HG02798 (cell line): Measurements from ENCODE around the gene WNK2.

Experiments used
- ATAC-seq: cut with Tn5 transposase; IDR thresholded peaks from one replicate; pipeline ENCODE4 v1.9.1; 2021; ENCODE audit warnings: mild to moderate bottlenecking; ENCODE audit not compliant: unreplicated experiment, poor library complexity

The WNK2 gene

GRCh38 chr9:93301291-93301811 lies 117.4 kb downstream of the WNK2 start:
- no peak for ATAC-seq

- no peak for ATAC-seq
Measured at GRCh38 chr9:93301911-93302541, 118.1 kb downstream of the WNK2 start.

DNA sequence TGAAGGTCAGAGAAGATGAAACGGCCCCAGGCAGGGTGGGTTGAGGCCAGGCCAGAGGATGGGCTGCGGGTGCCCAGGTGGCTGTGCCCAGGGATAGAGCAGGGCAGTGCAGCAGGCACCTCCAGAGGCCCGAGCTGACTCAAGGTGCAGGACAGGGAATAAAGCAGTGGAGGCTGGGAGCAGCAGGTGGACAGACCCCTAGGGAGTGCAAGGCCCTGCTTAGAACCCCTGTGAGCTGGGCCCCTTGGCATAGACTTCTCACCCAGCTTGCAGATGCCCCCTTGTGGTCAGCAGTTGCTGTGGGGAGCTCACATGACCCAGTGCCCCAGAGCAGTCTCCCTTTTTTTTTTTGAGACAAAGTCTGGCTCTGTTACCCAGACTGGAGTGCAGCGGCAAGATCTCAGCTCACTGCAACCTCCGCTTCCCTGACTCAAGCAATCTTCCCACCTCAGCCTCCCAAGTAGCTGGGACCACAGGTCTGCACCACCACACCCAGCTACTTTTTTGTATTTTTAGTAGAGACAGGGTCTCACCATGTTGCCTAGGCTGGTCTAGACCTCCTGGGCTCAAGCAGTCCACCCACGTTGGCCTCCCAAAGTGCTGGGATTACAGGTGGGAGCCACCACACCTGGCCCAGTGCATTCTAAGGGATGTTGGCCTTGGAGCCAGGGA lies 118.8 kb downstream of the WNK2 start:
- no peak for ATAC-seq

DNA sequence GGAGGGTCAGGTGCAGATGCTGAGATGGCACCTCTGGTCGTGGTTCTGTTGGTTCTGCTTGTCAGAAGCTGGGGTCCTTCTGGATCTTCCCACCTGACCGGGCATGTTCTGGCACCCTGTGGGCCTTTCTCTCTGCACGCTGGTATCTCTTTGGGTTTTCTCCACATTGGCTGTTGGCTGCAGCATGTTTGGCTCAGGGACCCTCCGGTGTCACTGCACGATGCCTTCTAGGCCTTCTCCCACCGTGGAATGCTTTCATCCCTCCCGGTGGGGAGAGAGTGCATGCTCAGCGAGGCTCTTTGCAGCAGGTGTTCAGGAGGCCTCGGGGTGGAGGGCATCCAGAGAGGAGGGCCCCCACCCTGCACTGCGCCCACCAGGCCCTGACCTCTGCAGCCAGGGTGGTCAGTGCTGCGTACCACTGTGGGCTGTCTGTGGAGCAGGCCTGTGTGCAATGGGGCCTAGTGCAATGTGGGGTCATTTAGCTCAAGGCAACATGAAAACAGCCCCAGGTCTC lies 119.4 kb downstream of the WNK2 start:
- no peak for ATAC-seq

- ATAC-seq, result no peak
Measured at GRCh38 chr9:93303806-93304573, 120.1 kb downstream of the WNK2 start.

DNA sequence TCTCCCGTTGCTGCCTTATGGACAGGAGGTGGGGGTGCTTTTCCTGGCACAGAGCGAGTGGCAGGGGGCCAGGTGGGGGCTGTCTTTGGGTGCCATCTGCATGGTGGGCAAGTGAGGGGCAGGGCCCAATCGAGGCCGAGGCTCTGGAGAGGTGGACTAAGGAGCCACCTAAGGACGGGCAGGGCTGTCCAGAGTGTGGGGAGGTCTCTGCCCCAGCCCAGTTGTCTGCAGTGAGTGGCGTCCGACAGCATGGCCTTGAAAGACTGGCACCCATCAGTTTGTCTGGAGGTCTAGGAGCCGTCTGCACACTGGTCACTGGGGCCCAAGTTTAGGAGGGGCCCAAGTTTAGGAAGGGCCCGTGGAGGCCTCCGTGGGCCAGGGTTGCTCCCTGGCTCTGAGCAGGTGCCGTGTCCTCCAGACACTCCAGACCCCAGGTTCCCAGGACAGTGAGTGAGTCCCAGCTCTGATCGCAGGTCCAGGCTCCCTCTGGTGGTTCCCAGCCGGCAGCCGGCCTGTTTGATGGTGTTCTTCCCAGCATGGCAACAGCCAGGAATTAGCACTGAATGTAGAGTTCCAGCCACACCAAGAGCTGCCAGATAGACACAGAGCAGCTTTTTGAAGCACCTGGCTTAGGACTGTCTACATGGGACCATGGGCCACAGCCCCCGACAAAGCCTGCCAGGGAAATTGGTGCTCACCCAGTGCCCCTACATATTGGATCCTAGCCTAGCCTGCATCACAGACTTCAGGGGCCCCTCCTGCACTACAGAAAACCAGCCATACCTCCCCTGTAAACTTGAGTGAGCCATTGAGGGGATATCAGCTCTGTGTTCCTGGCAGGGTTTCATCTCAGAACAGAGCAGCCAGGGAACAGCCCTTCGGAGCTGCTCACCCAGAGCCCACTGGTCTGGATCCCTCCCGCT lies 120.9 kb downstream of the WNK2 start:
- no peak for ATAC-seq

DNA sequence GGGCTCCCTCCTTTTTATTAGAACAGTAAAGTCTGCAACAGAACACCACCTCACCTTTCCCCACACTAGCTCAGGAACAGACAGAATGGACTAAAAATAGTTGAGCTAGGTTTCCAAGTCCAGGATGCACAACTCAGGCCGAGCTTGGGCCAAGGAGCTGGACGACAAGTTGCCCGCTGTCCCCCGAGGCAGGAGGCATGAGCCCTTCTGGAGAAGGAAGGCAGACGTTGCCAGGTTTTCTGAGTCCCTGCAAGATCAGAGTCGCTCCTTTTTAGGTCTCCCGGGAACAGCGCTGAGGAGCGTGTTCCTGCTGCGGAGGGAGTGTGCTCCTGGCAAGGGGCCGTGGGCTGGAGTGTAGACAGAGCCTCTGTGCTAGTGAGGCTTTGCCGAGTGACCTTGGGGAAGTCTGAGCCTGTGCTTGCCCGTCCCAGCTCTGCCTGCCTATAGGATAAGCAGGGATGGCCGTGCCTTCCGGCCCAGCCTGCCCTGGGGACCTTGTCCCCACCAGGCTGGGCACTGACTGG lies 121.6 kb downstream of the WNK2 start:
- no peak for ATAC-seq

DNA sequence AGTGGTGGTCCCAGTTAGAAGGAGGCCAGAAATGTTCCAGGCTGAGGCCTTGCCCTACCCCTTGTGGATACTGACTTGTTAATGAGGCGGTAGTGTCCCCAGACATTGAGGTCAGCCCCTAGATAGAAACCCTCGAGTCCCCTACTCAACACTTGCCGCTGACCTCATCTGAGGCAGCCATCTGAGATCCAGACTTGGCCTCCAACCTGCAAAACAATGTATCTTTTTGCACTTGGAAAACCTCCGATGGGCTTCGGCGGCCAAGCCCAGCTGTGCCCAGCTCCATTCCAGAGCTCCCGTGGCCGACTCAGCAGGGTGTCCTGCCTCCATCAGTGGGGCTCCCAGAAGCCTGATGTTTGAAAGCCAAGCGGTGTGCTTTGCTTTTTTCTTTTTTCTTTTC lies 122.1 kb downstream of the WNK2 start:
- ATAC-seq, result no peak

DNA sequence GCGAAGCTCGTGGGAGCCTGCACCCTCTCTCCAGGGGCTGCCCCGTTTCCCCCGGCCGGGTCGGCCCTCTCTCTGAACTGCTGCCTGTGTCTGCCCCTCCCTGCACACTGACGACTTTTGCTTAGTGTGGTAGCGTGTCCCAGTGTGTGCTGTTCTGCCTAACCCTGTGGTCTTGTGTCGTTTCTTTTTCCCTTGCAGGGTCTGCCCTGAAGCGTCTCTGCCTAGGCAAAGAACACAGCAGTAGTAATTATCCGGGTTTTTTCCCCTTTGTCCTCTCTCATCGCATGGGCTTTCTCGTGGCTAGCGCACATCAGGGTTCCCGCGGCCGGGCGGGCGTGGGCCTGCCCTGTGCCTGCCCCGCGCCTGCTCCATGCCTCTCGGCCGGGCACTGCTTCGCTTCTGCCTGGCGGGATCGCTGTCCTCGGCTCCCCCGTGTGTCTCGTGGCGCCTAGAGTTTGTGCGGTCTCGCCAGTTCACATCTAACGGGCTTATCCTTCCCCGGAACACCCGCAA lies 122.7 kb downstream of the WNK2 start:
- no peak for ATAC-seq

DNA sequence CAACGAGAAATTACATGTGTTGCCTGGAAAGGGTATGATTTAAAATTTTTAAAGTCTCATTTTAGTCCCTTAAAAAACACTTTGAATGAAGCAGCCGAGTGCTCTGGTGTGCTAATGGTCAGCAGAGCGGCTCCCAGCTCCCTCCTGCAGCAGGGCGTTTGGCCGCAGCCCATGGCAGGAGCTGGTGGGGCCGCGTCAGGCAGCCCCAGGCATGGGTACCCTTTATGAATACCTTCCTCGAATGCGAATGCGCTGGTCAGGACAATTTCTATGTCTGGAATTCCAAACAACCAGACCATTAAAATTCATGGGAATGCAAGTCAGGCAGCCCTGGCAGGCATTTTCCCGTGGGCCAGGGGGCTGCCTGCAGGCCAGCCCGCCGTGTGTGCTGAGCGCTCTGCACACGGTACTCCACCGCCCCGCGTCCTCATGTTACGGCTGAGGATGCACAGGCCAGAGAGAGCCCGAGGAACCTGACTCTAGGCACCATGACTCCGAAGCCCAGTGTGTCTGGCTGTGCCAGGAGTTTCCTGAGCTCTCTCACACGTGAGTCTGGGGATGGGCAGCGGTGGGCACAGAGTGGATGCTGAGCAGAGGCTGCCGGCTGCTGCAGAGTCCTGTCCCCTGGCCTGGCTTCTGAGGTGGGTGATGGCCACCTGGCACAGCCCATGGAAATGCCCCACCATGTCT lies 123.7 kb downstream of the WNK2 start:
- ATAC-seq, result no peak

GRCh38 chr9:93308158-93308602 lies 124.2 kb downstream of the WNK2 start:
- no peak for ATAC-seq

GRCh38 chr9:93308676-93309075 lies 124.7 kb downstream of the WNK2 start:
- ATAC-seq, result no peak

- ATAC-seq, result no peak
Measured at GRCh38 chr9:93309889-93310425, 126.0 kb downstream of the WNK2 start.

GRCh38 chr9:93315118-93315517 lies 131.2 kb downstream of the WNK2 start:
- no peak for ATAC-seq

- no peak for ATAC-seq
Measured at GRCh38 chr9:93315960-93316359, 132.0 kb downstream of the WNK2 start.

DNA sequence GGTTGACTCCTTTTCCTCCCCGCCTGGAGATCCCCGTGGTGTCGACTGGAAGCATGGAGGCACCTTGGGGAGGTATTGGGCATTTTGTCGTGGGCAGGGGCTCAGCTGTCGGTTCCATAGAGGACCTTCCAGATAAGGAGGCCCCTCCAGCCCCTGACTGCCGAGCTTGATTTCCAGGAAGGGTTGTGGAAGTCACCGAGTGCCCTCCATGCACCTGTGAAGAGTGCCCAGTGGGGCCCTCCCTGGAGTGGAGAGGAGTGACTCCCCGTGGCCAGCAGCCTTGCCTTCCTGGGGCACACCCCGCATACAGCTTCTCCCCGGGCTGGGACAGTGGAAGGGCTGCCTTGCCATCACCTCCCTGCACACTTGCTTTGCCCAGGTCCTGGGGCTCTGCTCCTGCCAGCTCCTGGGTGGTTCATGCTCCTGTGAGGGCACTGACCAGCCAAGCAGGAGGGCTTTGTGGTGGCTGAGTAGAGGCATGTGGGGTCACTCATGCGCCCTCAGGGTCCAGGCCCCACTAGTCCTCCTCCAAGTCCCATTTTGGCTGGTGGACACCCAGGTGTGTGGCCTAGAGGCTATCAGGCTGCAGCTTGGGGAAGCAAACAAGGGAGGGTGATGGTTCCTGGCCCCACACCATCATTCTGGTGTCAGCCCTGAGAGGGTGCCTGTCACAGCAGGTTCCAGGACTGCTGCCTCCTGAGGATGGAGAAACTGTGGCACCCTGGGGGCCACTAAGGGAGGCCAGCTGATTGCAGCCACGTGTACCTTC lies 133.0 kb downstream of the WNK2 start:
- no peak for ATAC-seq

DNA sequence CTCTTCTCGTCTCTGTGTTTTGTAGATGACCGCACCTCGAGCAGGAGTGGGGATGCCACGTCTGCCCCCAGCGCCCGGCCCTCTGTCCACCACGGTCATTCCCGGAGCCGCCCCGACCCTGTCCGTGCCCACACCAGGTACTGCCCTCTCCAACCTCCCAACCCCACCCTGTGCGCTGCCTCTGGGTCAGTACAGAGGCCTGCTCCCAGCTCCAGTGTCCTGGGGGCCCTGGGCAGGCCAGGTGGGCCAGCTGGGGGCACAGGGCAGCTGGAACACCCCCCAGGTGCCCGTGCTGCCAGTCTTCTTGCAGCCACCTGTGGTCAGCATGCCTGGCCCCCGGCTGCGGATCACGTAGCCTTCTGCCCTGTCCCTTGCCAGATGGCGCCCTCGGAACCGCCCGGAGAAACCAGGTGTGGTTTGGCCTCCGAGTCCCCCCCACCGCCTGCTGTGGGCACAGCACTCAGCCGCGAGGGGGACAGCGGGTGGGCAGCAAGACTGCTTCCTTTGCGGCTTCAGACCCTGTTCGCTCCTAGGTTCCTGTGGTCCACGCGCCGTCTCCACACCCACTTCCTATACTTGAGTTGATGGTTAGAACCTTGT lies 133.7 kb downstream of the WNK2 start:
- ATAC-seq, result no peak

DNA sequence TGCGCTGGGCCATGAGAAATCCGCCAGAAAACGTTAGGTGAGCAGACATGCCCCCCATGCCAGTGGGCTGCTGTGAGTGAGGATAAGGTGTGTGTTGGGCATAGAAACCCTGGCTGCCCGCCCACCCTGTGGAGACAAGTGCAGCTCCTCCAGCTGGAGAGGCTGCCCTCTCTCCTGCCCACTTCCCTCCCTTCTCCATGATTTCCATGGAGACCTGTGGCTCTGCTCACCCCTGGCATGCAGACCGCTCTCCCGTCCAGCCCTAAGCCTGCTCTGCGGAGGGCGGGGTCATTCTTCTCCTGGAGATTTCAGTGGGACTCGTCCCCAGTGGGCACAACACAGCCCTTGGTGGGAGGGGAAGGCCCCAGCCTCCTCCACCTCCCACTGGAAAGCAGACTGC lies 134.5 kb downstream of the WNK2 start:
- ATAC-seq, result no peak
